Upper lobe of right lung (tissue), 1 donor: ENCODE data around the gene PRDM16. TPM values are rescaled to one million over a fixed set of nuclear protein-coding genes. Genes with fewer than 3 reads are reported as not detected.
A peak's percentile ranks its signal among the peaks of the same experiment; 100 is the strongest.

Source experiments
- ATAC-seq: fragments of 200-7000 bp; cut with Tn5 transposase; one replicate; pipeline ENCODE4 v1.9.1; 2020; ENCODE audit warnings: mild to moderate bottlenecking, moderate library complexity
- DNase-seq: peaks from one replicate; pipeline ENCODE4 v3.0.0-alpha.2; 2020
- H3K27ac ChIP-seq: fragments of 200-600 bp; one replicate; pipeline ENCODE4 v1.8.0; 2022
- H3K27me3 ChIP-seq: fragments of 200-600 bp; one replicate; pipeline ENCODE4 v1.8.0; 2022; ENCODE audit warnings: mild to moderate bottlenecking
- H3K36me3 ChIP-seq: fragments of 200-600 bp; one replicate; pipeline ENCODE4 v1.8.0; 2022
- H3K4me1 ChIP-seq: fragments of 200-600 bp; one replicate; pipeline ENCODE4 v1.8.0; 2022
- H3K4me3 ChIP-seq: fragments of 200-600 bp; one replicate; pipeline ENCODE4 v1.8.0; 2022; ENCODE audit warnings: mild to moderate bottlenecking
- H3K9me3 ChIP-seq: fragments of 200-600 bp; one replicate; pipeline ENCODE4 v1.8.0; 2022
- intact Hi-C: fragments of 100-400 bp; cut with DNase I; formaldehyde crosslinking; loops from one replicate; pipeline ENCODE4 v1.11.0; 2022
- total RNA-seq: library from RNA; stranded (reverse); fragmentation: NEBNext Ultra II Directional; extraction: Animal tissue kit (Norgen Biotek cat#: 25700); gene quantifications from one replicate; pipeline ENCODE4 v1.2.1, GENCODE V29; 2021
- TF ChIP-seq, protein P1 (sequence below): fragments of 200-600 bp; IDR thresholded peaks from one replicate; pipeline ENCODE4 v1.8.0; 2022; ENCODE audit warnings: antibody characterized with exemption
- donor health status: DM: no; HTN: yes; CAD: no; lungs with severe emphysema.

Gene PRDM16
- total RNA-seq, 1 donor from 2014 or later, result 21.0 TPM

- DNase-seq (no peak), ATAC-seq (no peak)
- intact Hi-C loops, result no loop called here
- TF ChIP-seq, protein P1, sequence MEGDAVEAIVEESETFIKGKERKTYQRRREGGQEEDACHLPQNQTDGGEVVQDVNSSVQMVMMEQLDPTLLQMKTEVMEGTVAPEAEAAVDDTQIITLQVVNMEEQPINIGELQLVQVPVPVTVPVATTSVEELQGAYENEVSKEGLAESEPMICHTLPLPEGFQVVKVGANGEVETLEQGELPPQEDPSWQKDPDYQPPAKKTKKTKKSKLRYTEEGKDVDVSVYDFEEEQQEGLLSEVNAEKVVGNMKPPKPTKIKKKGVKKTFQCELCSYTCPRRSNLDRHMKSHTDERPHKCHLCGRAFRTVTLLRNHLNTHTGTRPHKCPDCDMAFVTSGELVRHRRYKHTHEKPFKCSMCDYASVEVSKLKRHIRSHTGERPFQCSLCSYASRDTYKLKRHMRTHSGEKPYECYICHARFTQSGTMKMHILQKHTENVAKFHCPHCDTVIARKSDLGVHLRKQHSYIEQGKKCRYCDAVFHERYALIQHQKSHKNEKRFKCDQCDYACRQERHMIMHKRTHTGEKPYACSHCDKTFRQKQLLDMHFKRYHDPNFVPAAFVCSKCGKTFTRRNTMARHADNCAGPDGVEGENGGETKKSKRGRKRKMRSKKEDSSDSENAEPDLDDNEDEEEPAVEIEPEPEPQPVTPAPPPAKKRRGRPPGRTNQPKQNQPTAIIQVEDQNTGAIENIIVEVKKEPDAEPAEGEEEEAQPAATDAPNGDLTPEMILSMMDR, result no peak
- Histone ChIP-seq H3K27me3 (no peaks in the 10 kb centered on the region), H3K4me3 (no peak overlapping the region), H3K4me1 (no peaks in the 10 kb centered on the region), H3K9me3 (no peaks in the 10 kb centered on the region), H3K27ac (no peak overlapping the region), H3K36me3 (no peaks in the 10 kb centered on the region)
Measured at GRCh38 chr1:3265835-3266805, 197.1 kb downstream of the PRDM16 start.

DNA sequence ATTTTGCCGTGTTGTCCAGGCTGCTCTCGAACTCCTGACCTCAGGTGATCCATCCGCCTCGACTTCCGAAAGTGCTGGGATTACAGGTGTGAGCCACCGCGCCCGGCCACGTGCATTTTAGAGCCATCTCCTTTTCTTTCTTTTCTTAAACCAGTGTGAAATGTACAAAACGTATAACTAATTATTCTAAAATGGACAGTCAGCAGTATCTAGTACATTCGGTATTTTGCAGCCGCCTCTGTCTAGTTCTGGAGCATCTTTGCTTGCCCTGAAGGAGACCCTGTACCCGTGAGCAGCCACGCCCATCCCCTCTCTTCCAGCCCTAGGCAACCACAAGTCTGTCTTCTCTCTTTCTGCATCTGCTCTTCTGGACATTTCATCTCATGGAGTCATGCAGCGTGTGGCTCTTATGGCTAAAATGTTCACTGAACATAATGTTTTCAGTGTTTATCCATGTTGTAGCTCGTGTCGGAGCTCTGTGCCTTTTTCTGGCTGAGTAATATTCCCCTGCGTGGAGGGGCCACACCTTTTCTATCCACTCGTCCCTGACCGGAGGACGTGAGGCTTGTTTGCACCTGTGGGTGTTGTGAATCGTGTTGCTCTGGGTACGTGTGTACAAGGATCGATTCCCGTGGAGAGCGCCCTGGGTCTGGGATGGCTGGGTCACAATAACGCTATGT is 198.0 kb downstream of the PRDM16 start:
- H3K36me3 ChIP-seq, result no peaks in the 10 kb centered on the region
- TF ChIP-seq, protein P1, result no peak
- intact Hi-C loops, result no loop called here
- DNase-seq, result no peak
- no peaks in the 10 kb centered on the region for H3K27me3 ChIP-seq
- no peaks in the 10 kb centered on the region for H3K4me1 ChIP-seq
- no peak for ATAC-seq
- H3K27ac ChIP-seq, result no peak overlapping the region
- no peaks in the 10 kb centered on the region for H3K9me3 ChIP-seq
- no peak overlapping the region for H3K4me3 ChIP-seq

DNA sequence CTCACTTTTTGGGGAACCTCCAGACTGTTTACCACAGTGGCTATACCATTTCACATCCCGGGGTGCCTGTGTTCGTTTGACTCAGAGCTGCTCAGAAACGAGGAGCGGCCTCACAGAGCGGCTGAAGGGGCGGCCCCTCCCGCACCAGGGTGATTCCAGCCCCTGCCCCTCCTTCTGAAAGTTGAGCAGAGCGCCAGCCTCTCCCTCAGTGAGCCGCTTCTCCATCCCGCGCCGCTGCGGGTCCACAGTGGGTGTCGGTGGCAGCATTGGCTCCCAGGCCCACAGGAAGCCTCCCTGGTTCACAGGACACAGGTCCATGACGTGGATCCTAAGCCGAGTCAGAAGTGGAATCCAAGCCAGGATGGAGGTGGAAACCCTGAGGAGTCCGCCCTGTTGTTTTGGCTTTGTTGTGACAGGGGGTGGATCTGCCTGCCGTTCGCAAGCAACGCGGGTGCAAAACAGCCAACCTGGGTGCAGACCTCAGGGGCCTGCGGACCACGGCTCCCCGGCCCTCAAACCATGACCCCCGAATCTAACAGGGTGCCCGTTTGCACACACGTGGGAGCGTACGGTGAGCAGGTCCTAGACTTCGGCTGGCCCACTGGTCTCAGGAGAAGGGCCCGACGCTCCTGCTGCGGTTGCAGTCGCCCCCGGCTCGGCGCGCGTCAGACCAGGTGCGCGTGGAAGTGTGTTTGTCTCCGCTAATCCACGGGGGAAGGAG is 198.7 kb downstream of the PRDM16 start:
- no peaks in the 10 kb centered on the region for H3K36me3 ChIP-seq
- DNase-seq (no peak), ATAC-seq (no peak)
- no peak overlapping the region for H3K4me3 ChIP-seq
- TF ChIP-seq, protein P1, result no peak
- intact Hi-C loops, result no loop called here
- no peaks in the 10 kb centered on the region for H3K27me3 ChIP-seq
- H3K27ac ChIP-seq, result no peak overlapping the region
- no peaks in the 10 kb centered on the region for H3K9me3 ChIP-seq
- no peaks in the 10 kb centered on the region for H3K4me1 ChIP-seq

- TF ChIP-seq, protein P1, result no peak
- no peaks in the 10 kb centered on the region for H3K9me3 ChIP-seq
- no peaks in the 10 kb centered on the region for H3K27me3 ChIP-seq
- no peak for ATAC-seq
- no peaks in the 10 kb centered on the region for H3K4me1 ChIP-seq
- no peak overlapping the region for H3K27ac ChIP-seq
- intact Hi-C loops, result no loop called here
- no peak for DNase-seq
- H3K4me3 ChIP-seq, result no peak overlapping the region
- no peaks in the 10 kb centered on the region for H3K36me3 ChIP-seq
Measured at GRCh38 chr1:3268281-3268680, 199.3 kb downstream of the PRDM16 start.

DNA sequence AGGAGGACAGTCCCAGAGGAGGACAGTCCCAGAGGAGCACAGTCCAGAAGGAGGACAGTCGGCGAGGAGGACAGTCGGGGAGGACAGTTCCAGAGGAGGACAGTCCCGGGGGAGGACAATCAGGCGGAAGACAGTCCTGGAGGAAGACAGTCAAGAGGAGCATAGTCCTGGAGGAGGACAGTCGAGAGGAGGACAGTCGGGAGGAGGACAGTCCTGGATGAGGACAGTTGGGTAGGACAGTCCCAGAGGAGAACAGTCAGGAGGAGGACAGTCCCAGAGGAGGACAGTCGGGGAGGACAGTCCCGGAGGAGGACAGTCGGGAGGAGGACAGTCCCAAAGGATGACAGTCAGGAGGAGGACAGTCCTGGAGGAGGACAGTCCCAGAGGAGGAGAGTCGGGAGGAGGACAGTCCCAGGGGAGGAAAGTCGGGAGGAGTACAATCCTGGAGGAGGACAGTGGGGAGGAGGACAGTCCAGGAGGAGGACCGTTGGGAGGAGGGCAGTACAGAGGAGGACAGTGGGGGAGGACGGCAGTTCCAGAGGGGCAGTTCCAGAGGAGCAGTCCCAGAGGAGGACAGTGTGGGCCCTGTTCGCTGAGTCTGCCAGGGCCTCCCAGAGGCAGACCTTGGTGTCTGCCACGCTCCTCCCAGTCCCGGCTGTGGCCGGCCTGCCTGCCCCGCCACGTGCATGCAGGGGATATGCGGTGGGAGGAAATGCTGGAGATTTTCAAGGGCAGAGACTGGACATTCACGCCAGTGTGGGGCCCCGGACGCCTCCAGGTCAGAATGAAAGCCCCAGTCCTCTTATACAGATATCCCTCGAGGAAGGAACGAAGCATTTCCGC is 201.6 kb downstream of the PRDM16 start:
- intact Hi-C loops, result no loop called here
- peak; percentile 2 for ATAC-seq

More for the DNA sequence above, 201.6 kb downstream of the PRDM16 start:
- H3K36me3 ChIP-seq, result no peaks in the 10 kb centered on the region
- H3K4me1 ChIP-seq, result no peaks in the 10 kb centered on the region
- H3K27ac ChIP-seq, result no peak overlapping the region
- TF ChIP-seq, protein P1, result no peak
- DNase-seq, result no peak
- H3K4me3 ChIP-seq, result no peak overlapping the region
- no peaks in the 10 kb centered on the region for H3K27me3 ChIP-seq
- H3K9me3 ChIP-seq, result no peaks in the 10 kb centered on the region
